Measurements from ENCODE around the gene MRPL11. TPM values are rescaled to one million over a fixed set of nuclear protein-coding genes. Genes with fewer than 3 reads are reported as not detected.

Gene MRPL11
- total RNA-seq, 1 experiment from 2014 or later, result 138 TPM

DNA sequence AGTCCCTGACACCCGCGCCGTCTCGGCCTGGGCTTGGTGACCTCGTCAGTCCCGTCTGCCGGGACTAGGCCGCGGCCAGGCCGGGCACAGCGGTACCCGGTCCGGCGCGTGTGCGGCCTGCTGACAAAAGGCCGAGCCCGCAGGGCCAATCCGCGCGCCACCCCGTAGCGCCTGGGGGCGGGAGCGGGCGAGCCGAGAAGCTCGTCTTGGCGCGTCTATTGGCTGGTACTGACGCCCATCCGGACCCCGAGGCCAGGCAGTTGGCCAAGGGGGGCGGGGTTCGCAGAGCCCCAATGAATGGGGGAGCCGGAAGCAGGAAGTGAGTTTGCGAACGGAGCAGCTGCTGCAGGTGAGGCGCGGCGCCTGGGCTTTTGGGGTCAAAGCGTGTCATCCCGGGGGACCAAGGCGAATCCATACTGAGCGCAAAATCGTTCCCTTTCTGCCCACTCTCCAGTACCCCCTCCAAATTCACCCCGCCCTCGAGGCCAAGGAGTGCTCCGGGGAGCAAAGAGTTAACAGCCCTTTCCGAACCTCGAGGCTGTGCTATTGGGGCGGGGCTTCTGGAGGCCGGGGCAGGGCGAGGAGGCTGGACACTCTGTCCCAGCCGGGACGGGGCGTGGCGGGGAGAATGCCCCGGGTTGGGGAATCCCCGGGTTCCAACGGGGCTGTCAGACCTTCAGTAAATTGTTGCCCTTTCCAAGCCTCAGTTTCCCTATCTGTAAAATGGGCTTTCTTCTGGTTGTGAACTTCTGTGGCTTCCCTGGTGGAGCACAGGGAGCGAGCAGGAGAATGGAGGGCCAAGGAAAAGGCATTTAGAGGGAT is 41.7 kb upstream of the MRPL11 start, which contains the start of gene DPP3:
Gene DPP3 (plus strand): TSS at position 318 of the 822 bp plus-strand sequence. CDS start 1,767 bp downstream, outside the sequence.
- ChIA-PET POLR2A (ENCODE audit: unreplicated experiment) (interaction anchor here (0.5 to 1.0 kb wide), 12 partner anchors 26 to 895 kb away, joined by 3 to 9 read pairs (median 4); partner anchors contain the start of genes BBS1 and RBM4B), CTCF (interaction anchor here (0.9 to 1.7 kb wide), 3 partner anchors 72 to 198 kb away, joined by 3 to 7 read pairs (median 4); partner anchors contain the start of gene RBM4B)
- Histone ChIP-seq H3K4me3 (peak within 1 kb of the TSS; percentile 61), H4K20me1 (ENCODE audit: insufficient read depth) (peaks cover 12% of the 10 kb centered on the region; the same call in 1 of the 2 replicates), H3K4me2 (peak within 1 kb of the TSS; percentile 82), H3F3A (ENCODE audit: insufficient read depth, low read depth) (peaks cover 12% of the 10 kb centered on the region; the same call in 1 of the 2 replicates), H2AFZ (peak within 1 kb of the TSS; percentile 76), H3K36me3 (ENCODE audit: low read depth) (0 out of 2 replicates have a peak, but pooled peaks cover 7% of the 10 kb centered on the region), H3K27ac (peak within 1 kb of the TSS; percentile 59), H3K4me1 (replicated peaks; ENCODE audit: insufficient read depth) (peaks cover 7% of the 10 kb centered on the region), H3K27me3 (ENCODE audit: insufficient read depth, low read depth) (no peaks in the 10 kb centered on the region), H3K9me2 (ENCODE audit: insufficient read depth) (no peaks in the 10 kb centered on the region), H3K79me2 (ENCODE audit: low read depth) (peaks cover 22% of the 10 kb centered on the region), H3K9me3 (ENCODE audit: insufficient read depth, low read depth) (no peaks in the 10 kb centered on the region)
- BruUV-seq (replicated peaks), result no TSS peak
- no peak for TF ChIP-seq EZH2 (IDR thresholded peaks at IDR 0.05; ENCODE audit: low read depth)
- TF ChIP-seq, protein P1, sequence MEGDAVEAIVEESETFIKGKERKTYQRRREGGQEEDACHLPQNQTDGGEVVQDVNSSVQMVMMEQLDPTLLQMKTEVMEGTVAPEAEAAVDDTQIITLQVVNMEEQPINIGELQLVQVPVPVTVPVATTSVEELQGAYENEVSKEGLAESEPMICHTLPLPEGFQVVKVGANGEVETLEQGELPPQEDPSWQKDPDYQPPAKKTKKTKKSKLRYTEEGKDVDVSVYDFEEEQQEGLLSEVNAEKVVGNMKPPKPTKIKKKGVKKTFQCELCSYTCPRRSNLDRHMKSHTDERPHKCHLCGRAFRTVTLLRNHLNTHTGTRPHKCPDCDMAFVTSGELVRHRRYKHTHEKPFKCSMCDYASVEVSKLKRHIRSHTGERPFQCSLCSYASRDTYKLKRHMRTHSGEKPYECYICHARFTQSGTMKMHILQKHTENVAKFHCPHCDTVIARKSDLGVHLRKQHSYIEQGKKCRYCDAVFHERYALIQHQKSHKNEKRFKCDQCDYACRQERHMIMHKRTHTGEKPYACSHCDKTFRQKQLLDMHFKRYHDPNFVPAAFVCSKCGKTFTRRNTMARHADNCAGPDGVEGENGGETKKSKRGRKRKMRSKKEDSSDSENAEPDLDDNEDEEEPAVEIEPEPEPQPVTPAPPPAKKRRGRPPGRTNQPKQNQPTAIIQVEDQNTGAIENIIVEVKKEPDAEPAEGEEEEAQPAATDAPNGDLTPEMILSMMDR (conservative IDR thresholded peaks at IDR 0.05), result no peak
- intact Hi-C loops (cut with micrococcal nuclease; ENCODE audit: unreplicated experiment), result loop anchor here (1.0 to 5.0 kb wide), 5 partner anchors 26 to 552 kb away; partner anchors contain the start of gene BBS1
- peak; percentile 93 to 99 for DNase-seq

DNA sequence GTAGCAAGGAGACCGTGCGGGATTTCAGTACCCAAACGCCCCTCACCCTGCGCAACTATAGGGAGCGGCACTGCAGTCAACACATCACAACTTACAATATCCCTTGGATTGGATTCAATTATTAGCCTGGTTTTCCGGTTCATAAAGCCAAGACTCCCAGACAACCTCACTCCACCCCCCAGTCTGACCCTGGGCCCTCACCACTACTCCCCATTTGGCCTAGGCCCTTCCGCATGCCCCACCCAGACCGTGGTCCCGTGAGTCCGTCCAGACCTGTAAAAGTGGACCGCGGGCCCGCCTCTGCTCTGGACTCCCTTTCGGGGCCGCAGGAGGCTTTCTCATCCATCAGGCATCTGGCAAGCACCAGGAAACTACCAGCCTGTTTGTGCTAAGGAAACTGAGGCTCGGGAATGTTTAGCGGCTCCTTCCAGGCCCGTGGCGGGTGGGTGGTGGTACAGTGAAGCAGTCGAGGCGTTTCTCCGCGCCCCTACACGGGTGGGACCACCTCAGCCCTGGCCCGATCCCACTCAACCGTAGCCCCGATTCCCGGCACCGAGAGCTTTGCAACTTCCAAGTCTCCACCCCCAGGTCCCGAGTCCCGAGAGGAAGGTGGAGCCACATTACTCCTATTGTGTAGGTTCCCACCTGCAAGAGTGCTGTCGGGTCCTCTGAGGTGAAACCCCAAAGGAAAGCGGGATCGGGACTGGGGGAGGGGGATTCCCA is 40.9 kb upstream of the MRPL11 start:
- peaks cover 7% of the 10 kb centered on the region for H3K4me1 ChIP-seq (replicated peaks; ENCODE audit: insufficient read depth)
- H3K27ac ChIP-seq, result peak overlapping the region; percentile 59
- H3K9me2 ChIP-seq (ENCODE audit: insufficient read depth), result no peaks in the 10 kb centered on the region
- no peaks in the 10 kb centered on the region for H3K27me3 ChIP-seq (ENCODE audit: insufficient read depth, low read depth)
- 0 out of 2 replicates have a peak, but pooled peaks cover 7% of the 10 kb centered on the region for H3K36me3 ChIP-seq (ENCODE audit: low read depth)
- intact Hi-C loops (cut with micrococcal nuclease; ENCODE audit: unreplicated experiment), result loop anchor here (1.0 to 5.0 kb wide), 6 partner anchors 25 to 553 kb away; partner anchors contain the start of gene BBS1
- BruUV-seq (replicated peaks), result TSS peak; percentile 68
- DNase-seq, result no peak
- H2AFZ ChIP-seq, result peak overlapping the region; percentile 72
- H3K9me3 ChIP-seq (ENCODE audit: insufficient read depth, low read depth), result no peaks in the 10 kb centered on the region
- POLR2A ChIA-PET (ENCODE audit: unreplicated experiment), result interaction anchor here (0.5 to 1.0 kb wide), 12 partner anchors 12 to 895 kb away, joined by 3 to 17 read pairs (median 4); partner anchors contain the start of genes BBS1 and RBM4B
- H3K4me3 ChIP-seq, result peak overlapping the region; percentile 61
- H3K4me2 ChIP-seq, result peak overlapping the region; percentile 82
- H3K79me2 ChIP-seq (ENCODE audit: low read depth), result peaks cover 22% of the 10 kb centered on the region
- H3F3A ChIP-seq (ENCODE audit: insufficient read depth, low read depth), result peaks cover 12% of the 10 kb centered on the region; the same call in 1 of the 2 replicates
- TF ChIP-seq, protein P1 (conservative IDR thresholded peaks at IDR 0.05), result no peak
- no peak for TF ChIP-seq EZH2 (IDR thresholded peaks at IDR 0.05; ENCODE audit: low read depth)
- peaks cover 12% of the 10 kb centered on the region; the same call in 1 of the 2 replicates for H4K20me1 ChIP-seq (ENCODE audit: insufficient read depth)
- CTCF ChIA-PET, result interaction anchor here (0.7 to 1.7 kb wide), 5 partner anchors 12 to 199 kb away, joined by 3 to 7 read pairs (median 3); partner anchors contain the start of gene RBM4B

Data from PC-9 (cell line).